Peyer's patch (tissue), 4 donors: ENCODE data around the gene TMEM132C. TPM values are rescaled to one million over a fixed set of nuclear protein-coding genes. Genes with fewer than 3 reads are reported as not detected.
A peak's percentile ranks its signal among the peaks of the same experiment; 100 is the strongest.

Experiments
- DNase-seq, 3 donors: peaks; one replicate each; pipeline ENCODE4 v3.0.0-alpha.2; 2017 to 2019
- H3K27ac ChIP-seq, 4 donors: fragments of 200-600 bp; sonication (generic); one replicate each; pipeline ENCODE4 v1.5.1; 2016 to 2019
- H3K27me3 ChIP-seq, 2 donors: fragments of 200-600 bp; sonication (generic); one replicate each; pipeline ENCODE4 v1.5.1; 2019
- H3K36me3 ChIP-seq, 3 donors: fragments of 200-600 bp; sonication (generic); one replicate each; pipeline ENCODE4 v1.5.1; 2016 to 2019
- H3K4me1 ChIP-seq, 4 donors: fragments of 200-600 bp; sonication (generic); one replicate each; pipeline ENCODE4 v1.5.1; 2016 to 2019
- H3K4me3 ChIP-seq, 4 donors: fragments of 200-600 bp; sonication (generic); 1 replicate in 3 of 4; 2 replicates in 1 of 4; pipeline ENCODE4 v1.5.1; 2016 to 2019; ENCODE audit warnings: mild to moderate bottlenecking in 1 of 4
- H3K9me3 ChIP-seq, 4 donors: fragments of 200-600 bp; sonication (generic); one replicate each; pipeline ENCODE4 v1.5.1; 2016 to 2019; ENCODE audit warnings: mild to moderate bottlenecking in 1 of 4
- POLR2A ChIP-seq, 2 donors: fragments of 450-650 bp; IDR thresholded peaks; one replicate each; pipeline ENCODE4 v1.5.1; 2017; ENCODE audit warnings: antibody characterized with exemption in 2 of 2, mild to moderate bottlenecking in 2 of 2, moderate library complexity in 2 of 2
- total RNA-seq, 4 donors: library from RNA; depleted of rRNA; stranded (reverse); fragments of >200 nt; gene quantifications; one replicate each; pipeline ENCODE4 v1.1.0, GENCODE V29; 2016
- TF ChIP-seq, protein P1 (sequence below), 6 experiments: fragments of 450-650 bp in 4 of 6; fragments of 200-600 bp in 2 of 6; sonication (generic) in 1 of 6; IDR thresholded peaks; one replicate each; pipeline ENCODE4 v1.5.1; 2017 to 2019; ENCODE audit warnings: antibody characterized with exemption in 6 of 6, mild to moderate bottlenecking in 3 of 6, moderate library complexity in 1 of 6

Gene TMEM132C
- total RNA-seq, 4 donors from 2014 or later, result 0.88 to 5.0 (median 2.0) TPM

- Histone ChIP-seq H3K36me3 (no peaks in the 10 kb centered on the region), H3K4me3 (no peak overlapping the region), H3K4me1 (no peaks in the 10 kb centered on the region), H3K27ac (no peak overlapping the region), H3K27me3 (no peaks in the 10 kb centered on the region), H3K9me3 (no peaks in the 10 kb centered on the region)
- no peak for DNase-seq
- TF ChIP-seq, protein P1, sequence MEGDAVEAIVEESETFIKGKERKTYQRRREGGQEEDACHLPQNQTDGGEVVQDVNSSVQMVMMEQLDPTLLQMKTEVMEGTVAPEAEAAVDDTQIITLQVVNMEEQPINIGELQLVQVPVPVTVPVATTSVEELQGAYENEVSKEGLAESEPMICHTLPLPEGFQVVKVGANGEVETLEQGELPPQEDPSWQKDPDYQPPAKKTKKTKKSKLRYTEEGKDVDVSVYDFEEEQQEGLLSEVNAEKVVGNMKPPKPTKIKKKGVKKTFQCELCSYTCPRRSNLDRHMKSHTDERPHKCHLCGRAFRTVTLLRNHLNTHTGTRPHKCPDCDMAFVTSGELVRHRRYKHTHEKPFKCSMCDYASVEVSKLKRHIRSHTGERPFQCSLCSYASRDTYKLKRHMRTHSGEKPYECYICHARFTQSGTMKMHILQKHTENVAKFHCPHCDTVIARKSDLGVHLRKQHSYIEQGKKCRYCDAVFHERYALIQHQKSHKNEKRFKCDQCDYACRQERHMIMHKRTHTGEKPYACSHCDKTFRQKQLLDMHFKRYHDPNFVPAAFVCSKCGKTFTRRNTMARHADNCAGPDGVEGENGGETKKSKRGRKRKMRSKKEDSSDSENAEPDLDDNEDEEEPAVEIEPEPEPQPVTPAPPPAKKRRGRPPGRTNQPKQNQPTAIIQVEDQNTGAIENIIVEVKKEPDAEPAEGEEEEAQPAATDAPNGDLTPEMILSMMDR (IDR thresholded peaks at IDR 0.05), result peak in 4 of 6 experiments; percentile 47 to 56 (median 50)
- no peak for TF ChIP-seq POLR2A (IDR thresholded peaks at IDR 0.05)
Observed at GRCh38 chr12:128259556-128260070, 7.4 kb upstream of the TMEM132C start.

- no peak for TF ChIP-seq POLR2A (IDR thresholded peaks at IDR 0.05)
- TF ChIP-seq, protein P1 (IDR thresholded peaks at IDR 0.05), result no peak
- Histone ChIP-seq H3K4me3 (no peak overlapping the region), H3K27ac (no peak overlapping the region), H3K36me3 (no peaks in the 10 kb centered on the region), H3K4me1 (no peaks in the 10 kb centered on the region), H3K9me3 (peaks cover 0 to 4% (median 0%) of the 10 kb centered on the region in 4 donors), H3K27me3 (no peaks in the 10 kb centered on the region)
- DNase-seq, result no peak
Observed at GRCh38 chr12:128261757-128262156, 5.2 kb upstream of the TMEM132C start.

DNA sequence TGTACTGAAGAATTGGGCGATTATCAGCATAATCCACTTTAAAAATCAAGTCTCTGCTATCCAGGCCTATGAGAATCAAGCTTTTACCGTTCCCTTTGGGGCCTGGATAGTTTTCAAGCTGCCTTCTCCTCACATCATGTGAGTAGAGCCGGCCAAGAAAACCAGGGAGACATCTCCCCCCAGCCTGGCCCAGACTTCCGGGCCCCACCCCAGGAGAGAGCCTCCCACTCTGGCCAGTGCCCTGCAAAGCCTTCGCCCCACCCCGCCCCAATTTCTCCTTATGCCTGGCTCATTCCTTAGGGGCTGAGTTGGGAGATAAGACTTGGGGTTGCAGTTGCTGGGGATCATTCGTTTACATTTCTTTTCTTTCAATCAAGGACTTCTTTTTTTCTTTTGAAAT, 1.4 kb upstream of the TMEM132C start:
- Histone ChIP-seq H3K27me3 (peaks cover 0 to 11% of the 10 kb centered on the region in 2 donors), H3K4me3 (no peak overlapping the region)
- TF ChIP-seq POLR2A (IDR thresholded peaks at IDR 0.05), result no peak
- TF ChIP-seq, protein P1 (IDR thresholded peaks at IDR 0.05), result no peak

GRCh38 chr12:128266086-128266485, 884 bp upstream of the TMEM132C start:
- Histone ChIP-seq H3K36me3 (no peaks in the 10 kb centered on the region), H3K4me1 (peaks cover 0 to 8% (median 0%) of the 10 kb centered on the region in 4 donors), H3K9me3 (peaks cover 0 to 4% (median 0%) of the 10 kb centered on the region in 4 donors), H3K27ac (no peak overlapping the region), H3K4me3 (no peak overlapping the region), H3K27me3 (peaks cover 0 to 11% of the 10 kb centered on the region in 2 donors)
- no peak for DNase-seq
- no peak for TF ChIP-seq POLR2A (IDR thresholded peaks at IDR 0.05)
- TF ChIP-seq, protein P1 (IDR thresholded peaks at IDR 0.05), result no peak

More for the DNA sequence above, 1.4 kb upstream of the TMEM132C start:
- Histone ChIP-seq H3K4me1 (peaks cover 0 to 8% (median 0%) of the 10 kb centered on the region in 4 donors), H3K27ac (no peak overlapping the region), H3K36me3 (no peaks in the 10 kb centered on the region), H3K9me3 (peaks cover 0 to 4% (median 0%) of the 10 kb centered on the region in 4 donors)
- no peak for DNase-seq

DNA sequence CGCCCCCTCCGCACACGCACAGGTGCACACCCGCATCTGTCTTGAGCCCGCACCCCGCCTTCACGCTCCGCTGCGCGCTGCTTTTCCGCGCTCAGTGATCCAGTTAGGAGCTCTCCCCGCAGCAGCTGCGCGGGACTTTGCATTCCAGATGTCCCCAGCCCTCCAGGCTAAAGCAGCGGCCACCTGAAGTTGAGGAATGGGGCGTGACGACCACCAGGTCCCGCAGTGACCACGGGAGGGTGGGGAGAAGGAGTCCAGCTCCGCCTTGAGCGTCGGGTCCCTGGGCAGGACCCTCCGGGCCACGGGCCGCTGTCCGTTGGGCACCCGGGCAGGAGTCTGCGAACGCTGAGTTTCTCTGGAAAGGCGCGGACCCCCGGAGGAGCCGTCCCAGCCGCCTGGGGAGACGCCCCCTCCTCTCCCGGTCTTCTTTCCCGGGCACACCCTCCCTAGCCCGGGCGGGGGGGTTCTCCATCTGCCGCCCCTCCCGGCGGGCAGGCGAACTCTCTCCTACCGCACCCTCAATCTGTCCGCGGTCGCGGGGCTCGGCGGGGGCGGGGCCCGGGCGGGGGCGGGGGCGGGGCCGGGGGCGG, 334 bp upstream of the TMEM132C start:
- peak overlapping the region in 2 of 4 donors; percentile 16 to 31 for H3K4me3 ChIP-seq
- no peak for DNase-seq
- peaks cover 0 to 11% of the 10 kb centered on the region in 2 donors for H3K27me3 ChIP-seq
- TF ChIP-seq, protein P1 (IDR thresholded peaks at IDR 0.05), result no peak
- TF ChIP-seq POLR2A (IDR thresholded peaks at IDR 0.05), result no peak
- no peaks in the 10 kb centered on the region for H3K36me3 ChIP-seq
- H3K4me1 ChIP-seq, result peaks cover 0 to 8% (median 0%) of the 10 kb centered on the region in 4 donors
- no peak overlapping the region for H3K27ac ChIP-seq
- peaks cover 0 to 4% (median 0%) of the 10 kb centered on the region in 4 donors for H3K9me3 ChIP-seq
